K562 (cell line): ENCODE data around the gene PDZK1IP1. TPM values are rescaled to one million over a fixed set of nuclear protein-coding genes. Genes with fewer than 3 reads are reported as not detected.

ENCODE experiments used
- ARID1B ChIP-seq: fragments of 450-650 bp; IDR thresholded peaks from 2 replicates; pipeline ENCODE4 v1.6.1; 2016; ENCODE audit warnings: antibody characterized with exemption, mild to moderate bottlenecking, inconsistent platforms
- ETV1 ChIP-seq: fragments of 450-650 bp; conservative IDR thresholded peaks from 2 replicates; pipeline ENCODE4 v1.6.1; 2016; ENCODE audit warnings: missing genetic modification characterization, control low read depth, low read depth, missing compliant biosample characterization
- FOXK1 ChIP-seq: sonication (generic); formaldehyde crosslinking; IDR thresholded peaks from 2 replicates; pipeline ENCODE4 v1.8.0; 2022; ENCODE audit warnings: missing genetic modification reagents, mild to moderate bottlenecking, borderline replicate concordance
- FOXP1 ChIP-seq: sonication (generic); formaldehyde crosslinking; IDR thresholded peaks from 2 replicates; pipeline ENCODE4 v1.8.0; 2022; ENCODE audit warnings: mild to moderate bottlenecking, missing genetic modification reagents
- GATAD2B ChIP-seq: fragments of 450-650 bp; IDR thresholded peaks from 2 replicates; pipeline ENCODE4 v1.6.1; 2017; ENCODE audit warnings: mild to moderate bottlenecking, borderline replicate concordance
- HDGF ChIP-seq: fragments of 450-650 bp; IDR thresholded peaks from 2 replicates; pipeline ENCODE4 v1.6.1; 2016
- MAZ ChIP-seq, 2 experiments: fragments of 450-650 bp in 1 of 2; sonication (generic) in 1 of 2; formaldehyde crosslinking; IDR thresholded peaks in 1 of 2; conservative IDR thresholded peaks in 1 of 2; 2 replicates each; pipeline versions ENCODE4 v1.4.0 to v1.5.0; 2020; ENCODE audit warnings: mild to moderate bottlenecking in 1 of 2, missing genetic modification reagents in 1 of 2
- MTA2 ChIP-seq: fragments of 450-650 bp; IDR thresholded peaks from 2 replicates; pipeline ENCODE4 v1.6.1; 2016; ENCODE audit warnings: low read depth
- MTA3 ChIP-seq: fragments of 450-650 bp; formaldehyde crosslinking; IDR thresholded peaks from 2 replicates; pipeline ENCODE4 v1.6.1; 2017; ENCODE audit warnings: mild to moderate bottlenecking, borderline replicate concordance
- PHF8 ChIP-seq: fragments of 200-600 bp; sonication (generic); IDR thresholded peaks from 2 replicates; pipeline ENCODE4 v1.6.1; 2012; ENCODE audit warnings: mixed run types, mild to moderate bottlenecking, inconsistent platforms, low read length, moderate library complexity, borderline replicate concordance
- SMAD1 ChIP-seq: fragments of 150-350 bp; IDR thresholded peaks from 2 replicates; pipeline ENCODE4 v1.6.1; 2014; ENCODE audit warnings: low read length, low read depth; ENCODE audit not compliant: partially characterized antibody
- SMARCE1 ChIP-seq: fragments of 450-650 bp; IDR thresholded peaks from 2 replicates; pipeline ENCODE4 v1.7.1; 2016; ENCODE audit warnings: mild to moderate bottlenecking
- TCF3 ChIP-seq: sonication (generic); formaldehyde crosslinking; IDR thresholded peaks from 2 replicates; pipeline ENCODE4 v1.4.0; 2020; ENCODE audit warnings: mild to moderate bottlenecking, missing genetic modification reagents
- TOE1 ChIP-seq, 2 experiments: fragments of 450-650 bp in 1 of 2; sonication (generic) in 1 of 2; formaldehyde crosslinking in 1 of 2; IDR thresholded peaks; 2 replicates each; pipeline versions ENCODE4 v1.7.1 to v1.8.0; 2016 to 2022; ENCODE audit warnings: borderline replicate concordance in 2 of 2, mild to moderate bottlenecking in 2 of 2, antibody characterized with exemption in 1 of 2, inconsistent platforms in 1 of 2, low read depth in 1 of 2, missing genetic modification reagents in 1 of 2, moderate library complexity in 1 of 2
- ZFX ChIP-seq: sonication (generic); formaldehyde crosslinking; IDR thresholded peaks from 2 replicates; pipeline ENCODE4 v1.8.0; 2022; ENCODE audit warnings: mild to moderate bottlenecking, missing genetic modification reagents, moderate library complexity
- ZNF436 ChIP-seq: fragments of 250-450, 450-650 bp; sonication (Bioruptor Pico); formaldehyde crosslinking; IDR thresholded peaks from 2 replicates; pipeline ENCODE4 v1.7.0; 2020; ENCODE audit warnings: mild to moderate bottlenecking
- ZNF830 ChIP-seq: fragments of 250-450 bp; sonication (Bioruptor Pico); IDR thresholded peaks from 2 replicates; pipeline ENCODE4 v1.5.0; 2021; ENCODE audit warnings: mild to moderate bottlenecking
- ZSCAN29 ChIP-seq: fragments of 450-650 bp; IDR thresholded peaks from 2 replicates; pipeline ENCODE4 v1.6.1; 2017
- polyA plus RNA-seq, 8 experiments: library from polyadenylated mRNA; depleted of rRNA in 4 of 8; stranded (reverse) in 5 of 8; unstranded in 3 of 8; fragments of >200 nt; fragmentation: Nextera tagmentation in 2 of 8; fragmentation: Illumina TruSeq in 1 of 8; extraction: Ambion mirVana in 2 of 8; extraction: Trizol in 1 of 8; gene quantifications; 2 replicates each; pipeline versions ENCODE4 v1.2.1 to v1.2.3, GENCODE V29; 2011 to 2014; ENCODE audit warnings: inconsistent platforms in 1 of 8, missing spikeins in 1 of 8
- total RNA-seq, 7 experiments: library from RNA; depleted of rRNA in 6 of 7; stranded (reverse); fragments of >200 nt in 6 of 7; fragmentation: Illumina TruSeq in 2 of 7; extraction: Trizol in 2 of 7; gene quantifications; 2 replicates each; pipeline versions ENCODE4 v1.2.1 to v1.2.3, GENCODE V29; 2011 to 2021; ENCODE audit warnings: low replicate concordance in 1 of 7
- TF ChIP-seq, protein P1 (sequence below): sonication (generic); formaldehyde crosslinking; IDR thresholded peaks from 2 replicates; pipeline ENCODE4 v1.8.0; 2023; ENCODE audit warnings: mild to moderate bottlenecking, missing genetic modification reagents
- TF ChIP-seq, protein P2 (sequence below), 2 experiments: fragments of 450-650 bp; IDR thresholded peaks; 2 replicates each; pipeline ENCODE4 v1.6.1; 2016
- TF ChIP-seq, protein P3 (sequence below): sonication (generic); formaldehyde crosslinking; IDR thresholded peaks from 2 replicates; pipeline ENCODE4 v1.9.0; 2022; ENCODE audit warnings: mild to moderate bottlenecking, missing genetic modification reagents

The PDZK1IP1 gene
- total and polyA plus RNA-seq, 9 of the 15 experiments (the other 6 are each of a cell fraction or from before 2014, with no cell fraction given) = 0.17 to 0.68 (median 0.53) TPM; not detected in 2

DNA sequence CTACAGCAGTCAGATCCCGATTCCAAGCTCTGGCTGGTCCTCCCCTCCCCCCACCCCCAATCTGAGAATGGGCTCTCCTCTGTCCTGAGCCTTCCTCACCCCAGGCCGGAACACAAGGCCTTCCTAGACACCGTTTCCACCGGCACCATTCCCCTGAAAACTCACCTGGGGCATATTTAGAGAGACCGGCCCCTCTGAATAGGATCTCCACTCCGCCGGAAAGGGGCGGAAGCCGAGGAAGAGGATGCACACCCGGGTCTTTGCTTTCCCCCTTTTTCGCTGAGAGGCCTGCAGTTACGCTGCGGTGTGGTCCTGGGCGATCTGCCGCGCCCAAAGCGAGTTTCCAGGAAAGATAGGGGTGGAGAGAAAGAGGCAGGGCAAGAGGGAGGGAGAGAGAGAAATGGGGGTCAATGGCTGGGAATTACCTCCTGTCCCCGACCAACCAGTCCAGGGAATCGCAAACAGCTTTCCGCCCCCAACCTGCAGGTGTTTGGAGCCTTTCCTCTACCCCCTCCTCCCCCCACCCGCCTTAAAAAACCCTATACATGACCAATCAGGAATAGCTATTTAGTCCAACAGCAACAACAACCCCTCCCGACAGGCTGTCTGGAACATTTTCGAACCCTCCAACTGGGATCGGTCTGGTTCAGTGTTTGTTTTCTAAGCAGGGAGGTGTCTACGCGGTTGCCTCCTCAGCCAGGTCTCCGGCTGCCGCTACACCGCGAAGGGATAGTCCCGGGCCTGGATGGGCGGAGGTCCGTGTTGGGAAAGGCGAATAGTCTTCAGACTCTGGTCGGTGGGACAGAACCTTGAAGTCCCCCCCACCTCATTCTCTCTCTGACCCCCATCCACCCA, 39.4 kb upstream of the PDZK1IP1 start (continued):
- TF ChIP-seq MTA3 (0 out of 2 replicates have a peak, but pooled peaks have one; percentile 8), HDGF (no peak), ARID1B (peak; percentile 73), TCF3 (peak; percentile 54), MAZ (CRISPR knock-in tag; conservative IDR thresholded peaks at IDR 0.05 in 1 of 2, IDR thresholded peaks at IDR 0.05 in 1 of 2) (no peak), FOXP1 (CRISPR knock-in tag) (no peak), ETV1 (tag) (peak; percentile 6; the same call in 1 of the 2 replicates), FOXK1 (peak; percentile 34; the same call in 1 of the 2 replicates), TOE1 (IDR thresholded peaks at IDR 0.05; ENCODE audit: borderline replicate concordance) (0 out of 2 replicates have a peak, but pooled peaks have one; percentile 42), TOE1 (CRISPR knock-in tag; IDR thresholded peaks at IDR 0.05; ENCODE audit: borderline replicate concordance, low read depth) (no peak), PHF8 (peak; percentile 42; the same call in 1 of the 2 replicates), ZSCAN29 (peak; percentile 97), SMARCE1 (peak; percentile 54; the same call in 1 of the 2 replicates), MTA2 (0 out of 2 replicates have a peak, but pooled peaks have one; percentile 8), GATAD2B (peak; percentile 69; the same call in 1 of the 2 replicates), ZNF436 (peak; percentile 65; the same call in 1 of the 2 replicates), SMAD1 (no peak), ZNF830 (peak; percentile 8; the same call in 1 of the 2 replicates), ZFX (CRISPR knock-in tag) (0 out of 2 replicates have a peak, but pooled peaks have one; percentile 61)
- TF ChIP-seq, protein P1, sequence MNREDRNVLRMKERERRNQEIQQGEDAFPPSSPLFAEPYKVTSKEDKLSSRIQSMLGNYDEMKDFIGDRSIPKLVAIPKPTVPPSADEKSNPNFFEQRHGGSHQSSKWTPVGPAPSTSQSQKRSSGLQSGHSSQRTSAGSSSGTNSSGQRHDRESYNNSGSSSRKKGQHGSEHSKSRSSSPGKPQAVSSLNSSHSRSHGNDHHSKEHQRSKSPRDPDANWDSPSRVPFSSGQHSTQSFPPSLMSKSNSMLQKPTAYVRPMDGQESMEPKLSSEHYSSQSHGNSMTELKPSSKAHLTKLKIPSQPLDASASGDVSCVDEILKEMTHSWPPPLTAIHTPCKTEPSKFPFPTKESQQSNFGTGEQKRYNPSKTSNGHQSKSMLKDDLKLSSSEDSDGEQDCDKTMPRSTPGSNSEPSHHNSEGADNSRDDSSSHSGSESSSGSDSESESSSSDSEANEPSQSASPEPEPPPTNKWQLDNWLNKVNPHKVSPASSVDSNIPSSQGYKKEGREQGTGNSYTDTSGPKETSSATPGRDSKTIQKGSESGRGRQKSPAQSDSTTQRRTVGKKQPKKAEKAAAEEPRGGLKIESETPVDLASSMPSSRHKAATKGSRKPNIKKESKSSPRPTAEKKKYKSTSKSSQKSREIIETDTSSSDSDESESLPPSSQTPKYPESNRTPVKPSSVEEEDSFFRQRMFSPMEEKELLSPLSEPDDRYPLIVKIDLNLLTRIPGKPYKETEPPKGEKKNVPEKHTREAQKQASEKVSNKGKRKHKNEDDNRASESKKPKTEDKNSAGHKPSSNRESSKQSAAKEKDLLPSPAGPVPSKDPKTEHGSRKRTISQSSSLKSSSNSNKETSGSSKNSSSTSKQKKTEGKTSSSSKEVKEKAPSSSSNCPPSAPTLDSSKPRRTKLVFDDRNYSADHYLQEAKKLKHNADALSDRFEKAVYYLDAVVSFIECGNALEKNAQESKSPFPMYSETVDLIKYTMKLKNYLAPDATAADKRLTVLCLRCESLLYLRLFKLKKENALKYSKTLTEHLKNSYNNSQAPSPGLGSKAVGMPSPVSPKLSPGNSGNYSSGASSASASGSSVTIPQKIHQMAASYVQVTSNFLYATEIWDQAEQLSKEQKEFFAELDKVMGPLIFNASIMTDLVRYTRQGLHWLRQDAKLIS = peak; percentile 80; the same call in 1 of the 2 replicates
- TF ChIP-seq, protein P2, sequence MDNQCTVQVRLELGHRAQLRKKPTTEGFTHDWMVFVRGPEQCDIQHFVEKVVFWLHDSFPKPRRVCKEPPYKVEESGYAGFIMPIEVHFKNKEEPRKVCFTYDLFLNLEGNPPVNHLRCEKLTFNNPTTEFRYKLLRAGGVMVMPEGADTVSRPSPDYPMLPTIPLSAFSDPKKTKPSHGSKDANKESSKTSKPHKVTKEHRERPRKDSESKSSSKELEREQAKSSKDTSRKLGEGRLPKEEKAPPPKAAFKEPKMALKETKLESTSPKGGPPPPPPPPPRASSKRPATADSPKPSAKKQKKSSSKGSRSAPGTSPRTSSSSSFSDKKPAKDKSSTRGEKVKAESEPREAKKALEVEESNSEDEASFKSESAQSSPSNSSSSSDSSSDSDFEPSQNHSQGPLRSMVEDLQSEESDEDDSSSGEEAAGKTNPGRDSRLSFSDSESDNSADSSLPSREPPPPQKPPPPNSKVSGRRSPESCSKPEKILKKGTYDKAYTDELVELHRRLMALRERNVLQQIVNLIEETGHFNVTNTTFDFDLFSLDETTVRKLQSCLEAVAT (IDR thresholded peaks at IDR 0.05) = peak; percentile 54 to 86
- TF ChIP-seq, protein P3, sequence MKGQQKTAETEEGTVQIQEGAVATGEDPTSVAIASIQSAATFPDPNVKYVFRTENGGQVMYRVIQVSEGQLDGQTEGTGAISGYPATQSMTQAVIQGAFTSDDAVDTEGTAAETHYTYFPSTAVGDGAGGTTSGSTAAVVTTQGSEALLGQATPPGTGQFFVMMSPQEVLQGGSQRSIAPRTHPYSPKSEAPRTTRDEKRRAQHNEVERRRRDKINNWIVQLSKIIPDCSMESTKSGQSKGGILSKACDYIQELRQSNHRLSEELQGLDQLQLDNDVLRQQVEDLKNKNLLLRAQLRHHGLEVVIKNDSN (CRISPR knock-in tag) = 0 out of 2 replicates have a peak, but pooled peaks have one; percentile 1
